ENCODE results near the gene A2M.

A2M gene

DNA sequence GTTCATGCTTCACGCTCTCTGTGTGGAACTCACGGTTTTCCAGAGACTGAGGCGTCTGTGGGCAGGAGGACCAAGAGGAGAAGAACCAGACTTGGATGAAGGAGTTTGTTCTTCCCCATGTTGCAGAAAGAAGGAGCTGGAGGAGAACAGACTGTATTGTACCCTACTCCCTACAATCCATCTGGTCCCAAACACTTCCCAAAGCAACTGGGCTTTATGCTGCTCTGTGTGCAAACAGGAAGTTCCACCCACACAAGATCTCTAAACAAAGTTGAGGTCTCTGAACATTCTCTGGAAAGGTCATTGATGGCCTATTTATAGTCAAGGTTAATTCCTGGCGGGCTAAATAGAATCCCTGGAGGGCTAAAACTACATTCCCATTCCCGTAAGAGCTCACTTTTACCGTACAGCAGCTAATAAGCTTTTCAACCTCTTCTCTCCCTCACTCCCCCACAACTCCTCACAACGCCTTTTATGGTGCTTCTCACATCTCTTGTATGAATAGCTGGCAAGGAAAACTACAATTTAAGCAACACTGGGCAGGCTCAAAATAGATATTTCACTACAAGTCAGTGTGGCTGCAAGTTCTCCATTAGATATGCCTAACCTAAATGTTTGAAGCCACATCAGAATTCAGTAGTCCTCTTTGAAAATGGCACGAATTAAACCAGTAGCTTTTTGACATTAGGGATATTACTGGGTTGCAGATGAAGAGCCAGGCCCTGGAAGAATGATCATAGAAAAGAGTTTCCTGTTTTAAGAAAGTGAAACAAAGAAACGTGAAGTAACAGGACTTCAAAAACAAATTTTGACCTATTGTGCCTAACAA, at the start of gene A2M:
A2M (minus strand) TSS at position 189 of the 829 bp plus-strand sequence; CDS start at position 119, 70 bp downstream.
- no peak for DNase-seq (ENCODE audit: extremely low read depth, low read depth)
- TF ChIP-seq, protein P1, sequence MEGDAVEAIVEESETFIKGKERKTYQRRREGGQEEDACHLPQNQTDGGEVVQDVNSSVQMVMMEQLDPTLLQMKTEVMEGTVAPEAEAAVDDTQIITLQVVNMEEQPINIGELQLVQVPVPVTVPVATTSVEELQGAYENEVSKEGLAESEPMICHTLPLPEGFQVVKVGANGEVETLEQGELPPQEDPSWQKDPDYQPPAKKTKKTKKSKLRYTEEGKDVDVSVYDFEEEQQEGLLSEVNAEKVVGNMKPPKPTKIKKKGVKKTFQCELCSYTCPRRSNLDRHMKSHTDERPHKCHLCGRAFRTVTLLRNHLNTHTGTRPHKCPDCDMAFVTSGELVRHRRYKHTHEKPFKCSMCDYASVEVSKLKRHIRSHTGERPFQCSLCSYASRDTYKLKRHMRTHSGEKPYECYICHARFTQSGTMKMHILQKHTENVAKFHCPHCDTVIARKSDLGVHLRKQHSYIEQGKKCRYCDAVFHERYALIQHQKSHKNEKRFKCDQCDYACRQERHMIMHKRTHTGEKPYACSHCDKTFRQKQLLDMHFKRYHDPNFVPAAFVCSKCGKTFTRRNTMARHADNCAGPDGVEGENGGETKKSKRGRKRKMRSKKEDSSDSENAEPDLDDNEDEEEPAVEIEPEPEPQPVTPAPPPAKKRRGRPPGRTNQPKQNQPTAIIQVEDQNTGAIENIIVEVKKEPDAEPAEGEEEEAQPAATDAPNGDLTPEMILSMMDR (IDR thresholded peaks at IDR 0.05; ENCODE audit: low read depth, low read length) = no peak

DNA sequence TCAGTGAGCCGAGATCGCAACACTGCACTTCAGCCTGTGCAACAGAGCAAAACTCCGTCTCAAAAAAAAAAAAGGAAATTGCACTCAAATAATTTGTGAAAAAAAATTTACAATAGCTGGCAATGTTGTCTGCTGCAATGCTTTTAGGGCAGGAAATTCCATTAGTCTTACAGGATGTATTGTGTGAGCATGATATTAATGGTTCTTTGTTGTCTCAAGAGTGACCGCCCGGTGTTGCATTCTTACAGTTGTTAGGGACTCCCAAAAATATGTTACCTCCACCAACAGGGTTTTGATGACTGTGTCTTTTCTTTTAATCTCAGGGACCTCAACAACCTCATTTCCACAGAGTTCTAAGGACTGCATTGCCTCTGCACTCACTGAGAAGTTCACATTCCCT, 47.7 kb upstream of the A2M start:
- DNase-seq (ENCODE audit: extremely low read depth, low read depth) = no peak
- TF ChIP-seq, protein P1 (IDR thresholded peaks at IDR 0.05; ENCODE audit: low read depth, low read length) = no peak

DNA sequence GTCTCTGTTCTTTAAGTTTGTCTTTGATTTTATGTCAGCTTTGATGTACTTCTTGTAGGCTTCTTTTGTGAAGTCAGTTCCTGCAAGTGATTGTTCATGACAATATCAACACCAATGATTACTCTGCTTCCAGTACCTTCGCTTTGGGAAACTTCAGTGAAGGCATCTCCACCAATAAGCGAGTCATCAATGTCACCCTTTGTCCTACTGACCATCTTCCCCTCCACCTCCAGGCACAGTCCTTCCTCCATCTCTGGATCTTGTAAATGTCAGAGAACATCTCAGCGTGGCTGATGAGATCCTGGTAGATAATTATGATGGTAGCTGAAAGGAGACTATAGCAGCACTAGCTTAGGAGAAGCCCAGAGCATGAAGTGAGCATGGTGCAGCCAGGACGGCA, 40.4 kb upstream of the A2M start:
- TF ChIP-seq, protein P1 (IDR thresholded peaks at IDR 0.05; ENCODE audit: low read depth, low read length) = no peak

DNA sequence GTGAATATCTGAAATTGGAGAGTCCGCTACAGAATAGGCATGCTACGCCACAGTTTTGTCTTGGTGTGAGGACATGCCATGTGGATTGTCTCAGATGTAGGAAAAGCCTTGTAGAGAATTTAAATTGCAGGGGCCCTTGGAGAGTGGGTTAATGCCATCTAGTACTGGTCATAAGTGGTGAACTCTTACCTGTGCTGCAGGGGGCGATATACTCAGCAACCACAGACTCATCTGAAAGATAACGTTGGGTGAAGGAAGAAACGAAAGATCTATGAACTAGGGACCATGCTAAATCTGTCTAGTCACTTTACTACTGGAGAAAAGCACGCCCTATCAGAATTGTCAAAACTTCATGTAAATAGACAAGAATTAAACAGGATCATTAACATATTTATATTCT, 33.7 kb upstream of the A2M start:
- DNase-seq (ENCODE audit: extremely low read depth, low read depth) = no peak
- TF ChIP-seq, protein P1 (IDR thresholded peaks at IDR 0.05; ENCODE audit: low read depth, low read length) = no peak

More for the DNA sequence above, 40.4 kb upstream of the A2M start:
- no peak for DNase-seq (ENCODE audit: extremely low read depth, low read depth)

DNA sequence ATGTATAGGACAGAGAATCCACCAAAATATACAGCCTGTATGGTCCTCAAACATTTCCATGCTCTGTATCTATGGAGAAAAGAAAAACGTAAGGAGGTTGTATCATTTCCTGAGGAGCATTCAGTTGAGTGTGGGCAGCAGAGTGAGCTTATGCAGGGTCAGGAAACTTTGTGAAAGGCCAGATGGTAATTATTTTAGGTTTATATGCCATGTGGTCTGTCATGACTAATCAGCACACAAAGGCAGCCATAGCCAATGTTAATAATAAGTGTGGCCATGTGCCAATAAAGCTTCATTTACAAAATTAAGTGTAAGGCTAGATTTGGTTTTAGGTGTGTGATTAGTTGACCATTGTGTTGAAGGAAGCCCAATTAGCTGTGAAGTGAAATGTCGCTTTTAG, 33.2 kb upstream of the A2M start:
- TF ChIP-seq, protein P1 (IDR thresholded peaks at IDR 0.05; ENCODE audit: low read depth, low read length) = no peak
- no peak for DNase-seq (ENCODE audit: extremely low read depth, low read depth)

DNA sequence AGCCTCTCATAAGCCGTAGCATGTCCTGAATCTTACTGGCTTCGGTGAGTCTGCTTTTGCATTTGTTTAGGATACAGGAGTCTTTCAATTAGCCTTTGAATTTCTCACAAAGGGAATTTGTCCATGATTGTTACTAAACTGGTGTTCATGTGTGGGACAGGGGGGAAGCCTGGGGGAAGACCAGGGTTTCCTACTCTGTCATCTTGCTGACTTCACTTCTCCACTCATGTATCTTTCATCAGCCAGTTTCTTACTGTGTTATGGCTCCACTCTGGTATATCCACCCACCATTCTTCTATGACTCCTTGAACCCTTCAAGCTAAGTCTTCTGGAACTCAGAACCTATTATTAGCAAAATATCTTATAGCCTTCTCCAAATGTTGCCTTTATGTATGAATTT, 31.7 kb upstream of the A2M start:
- DNase-seq (ENCODE audit: extremely low read depth, low read depth) = no peak
- TF ChIP-seq, protein P1 (IDR thresholded peaks at IDR 0.05; ENCODE audit: low read depth, low read length) = no peak

DNA sequence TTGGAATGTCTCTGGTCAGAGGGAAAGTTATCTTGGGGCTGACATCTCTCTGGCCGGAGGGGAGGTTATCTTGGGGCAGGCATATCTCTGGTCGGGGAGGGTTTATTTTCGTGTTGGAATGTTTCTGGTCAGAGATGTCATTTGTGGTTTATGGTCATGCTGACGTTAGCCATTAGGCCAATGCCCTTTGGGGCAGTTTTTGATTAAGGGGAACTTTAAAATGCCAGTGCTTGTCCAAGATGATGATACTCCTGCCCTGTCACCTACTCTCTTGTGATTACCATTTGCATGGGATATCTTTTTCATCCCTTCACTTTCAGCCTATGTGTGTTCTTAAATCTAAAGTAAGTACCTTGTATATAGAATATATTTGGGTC, 29.0 kb upstream of the A2M start:
- TF ChIP-seq, protein P1 (IDR thresholded peaks at IDR 0.05; ENCODE audit: low read depth, low read length) = no peak
- no peak for DNase-seq (ENCODE audit: extremely low read depth, low read depth)

Data from AG09319 (cell line).